DOHH2 (cell line): ENCODE results near the gene CST1.
"Not testable (repeated sequence)": the region's sequence is repeated elsewhere in the genome, so short reads cannot be mapped to it uniquely, and the experiment has no call there.

Experiments used
- H3F3A ChIP-seq: fragments of 200-600 bp; sonication (generic), shearing (Covaris generic); 2 replicates; pipeline ENCODE4 v1.6.0; 2016; ENCODE audit warnings: antibody characterized with exemption, mild to moderate bottlenecking; ENCODE audit not compliant: control insufficient read depth, insufficient read depth
- H3K27ac ChIP-seq: fragments of 200-600 bp; sonication (generic); 2 replicates; pipeline ENCODE4 v1.5.1; 2014; ENCODE audit warnings: low read depth, mild to moderate bottlenecking, low read length, moderate library complexity
- H3K27me3 ChIP-seq: fragments of 200-600 bp; sonication (generic); 2 replicates; pipeline ENCODE4 v1.6.1; 2014; ENCODE audit warnings: mild to moderate bottlenecking, low read length, mixed read lengths; ENCODE audit not compliant: control insufficient read depth
- H3K36me3 ChIP-seq: fragments of 200-600 bp; sonication (generic); 2 replicates; pipeline ENCODE4 v1.6.1; 2014; ENCODE audit warnings: mild to moderate bottlenecking, low read length, moderate library complexity, mixed read lengths; ENCODE audit not compliant: control insufficient read depth
- H3K4me1 ChIP-seq: fragments of 200-600 bp; sonication (generic); 2 replicates; pipeline ENCODE4 v1.6.1; 2014; ENCODE audit warnings: mild to moderate bottlenecking, low read length, mixed read lengths; ENCODE audit not compliant: control insufficient read depth
- H3K4me2 ChIP-seq: fragments of 200-600 bp; sonication (generic); 2 replicates; pipeline ENCODE4 v1.6.0; 2014; ENCODE audit warnings: mild to moderate bottlenecking, low read length, moderate library complexity
- H3K4me3 ChIP-seq: fragments of 200-600 bp; sonication (generic); 2 replicates; pipeline ENCODE4 v1.5.1; 2014; ENCODE audit warnings: mild to moderate bottlenecking, low read length, mixed read lengths
- H3K79me2 ChIP-seq: fragments of 200-600 bp; sonication (generic); 2 replicates; pipeline ENCODE4 v1.6.1; 2014; ENCODE audit warnings: mild to moderate bottlenecking, low read length, mixed read lengths; ENCODE audit not compliant: control insufficient read depth
- H3K9me2 ChIP-seq: fragments of 200-600 bp; sonication (generic); replicated peaks from 2 replicates; pipeline ENCODE4 v1.6.1; 2014; ENCODE audit warnings: mild to moderate bottlenecking, low read length, mixed read lengths; ENCODE audit not compliant: control insufficient read depth
- H3K9me3 ChIP-seq: fragments of 200-600 bp; sonication (generic); 2 replicates; pipeline ENCODE4 v1.6.1; 2014; ENCODE audit warnings: antibody characterized with exemption, low read length, mixed read lengths; ENCODE audit not compliant: control insufficient read depth, insufficient read depth
- H4K20me1 ChIP-seq: fragments of 200-600 bp; sonication (generic); 2 replicates; pipeline ENCODE4 v1.6.0; 2014; ENCODE audit warnings: low read depth, mild to moderate bottlenecking, antibody characterized with exemption, low read length, moderate library complexity; ENCODE audit not compliant: control insufficient read depth, insufficient read depth
- CTCF ChIP-seq: fragments of 200-600 bp; sonication (generic); IDR thresholded peaks from one replicate; pipeline ENCODE4 v1.5.1; 2014; ENCODE audit warnings: antibody characterized with exemption, mild to moderate bottlenecking, low read depth, low read length; ENCODE audit not compliant: poor library complexity, severe bottlenecking
- EZH2phosphoT487 ChIP-seq: fragments of 200-600 bp; sonication (generic); IDR thresholded peaks from 2 replicates; pipeline ENCODE4 v1.6.1; 2017; ENCODE audit warnings: borderline replicate concordance, mild to moderate bottlenecking, antibody characterized with exemption, low read length, moderate library complexity, mixed read lengths

The CST1 gene

GRCh38 chr20:23773127-23773526 lies 22.4 kb upstream of the CST1 start:
- Histone ChIP-seq H4K20me1 (no peaks in the 10 kb centered on the region), H3F3A (no peaks in the 10 kb centered on the region), H3K9me2 (no peaks in the 10 kb centered on the region), H3K27me3 (no peaks in the 10 kb centered on the region), H3K27ac (no peak overlapping the region), H3K9me3 (no peaks in the 10 kb centered on the region), H3K4me1 (no peaks in the 10 kb centered on the region), H3K79me2 (no peaks in the 10 kb centered on the region), H3K4me3 (no peak overlapping the region), H3K4me2 (no peak overlapping the region), H3K36me3 (no peaks in the 10 kb centered on the region)
- TF ChIP-seq CTCF (no peak), EZH2phosphoT487 (no peak)

- Histone ChIP-seq H3F3A (no peaks in the 10 kb centered on the region), H3K27ac (no peak overlapping the region), H3K79me2 (no peaks in the 10 kb centered on the region), H4K20me1 (no peaks in the 10 kb centered on the region), H3K36me3 (no peaks in the 10 kb centered on the region), H3K4me1 (no peaks in the 10 kb centered on the region), H3K4me2 (no peak overlapping the region), H3K27me3 (no peaks in the 10 kb centered on the region), H3K4me3 (no peak overlapping the region), H3K9me2 (no peaks in the 10 kb centered on the region), H3K9me3 (no peaks in the 10 kb centered on the region)
- TF ChIP-seq CTCF (no peak), EZH2phosphoT487 (no peak)
Observed at GRCh38 chr20:23772074-23772473, 21.3 kb upstream of the CST1 start.

GRCh38 chr20:23770384-23770783 lies 19.6 kb upstream of the CST1 start:
- TF ChIP-seq CTCF (no peak), EZH2phosphoT487 (no peak)
- Histone ChIP-seq H4K20me1 (no peaks in the 10 kb centered on the region), H3K36me3 (no peaks in the 10 kb centered on the region), H3K4me3 (no peak overlapping the region), H3K79me2 (no peaks in the 10 kb centered on the region), H3K27me3 (no peaks in the 10 kb centered on the region), H3K9me2 (no peaks in the 10 kb centered on the region), H3K4me2 (no peak overlapping the region), H3K4me1 (no peaks in the 10 kb centered on the region), H3F3A (no peaks in the 10 kb centered on the region), H3K27ac (no peak overlapping the region), H3K9me3 (no peaks in the 10 kb centered on the region)

GRCh38 chr20:23768520-23768919 lies 17.8 kb upstream of the CST1 start:
- not testable (repeated sequence) for H3K27me3 ChIP-seq, H4K20me1 ChIP-seq, H3K36me3 ChIP-seq, H3K9me2 ChIP-seq, H3K4me1 ChIP-seq, H3K4me2 ChIP-seq, H3K9me3 ChIP-seq, H3K4me3 ChIP-seq, H3F3A ChIP-seq, H3K79me2 ChIP-seq, H3K27ac ChIP-seq
